T follicular helper cell (primary cell): Measurements from ENCODE around the gene FOXP4.

Experiments
- DNase-seq: peaks from one replicate; pipeline ENCODE4 v3.0.0-alpha.2; 2020; ENCODE audit warnings: low read depth

Gene FOXP4

GRCh38 chr6:41519745-41520699, 26.2 kb upstream of the FOXP4 start:
- no peak for DNase-seq

- no peak for DNase-seq
These were observed 23.2 kb upstream of the FOXP4 start for GRCh38 chr6:41522780-41523548.

GRCh38 chr6:41523915-41524633, 22.1 kb upstream of the FOXP4 start:
- no peak for DNase-seq

- no peak for DNase-seq
These were observed 21.6 kb upstream of the FOXP4 start for GRCh38 chr6:41524634-41525011.

- DNase-seq = no peak
These were observed 18.3 kb upstream of the FOXP4 start for GRCh38 chr6:41527721-41528408.

- DNase-seq = no peak
These were observed 17.7 kb upstream of the FOXP4 start for GRCh38 chr6:41528409-41528963.

- DNase-seq = no peak
These were observed 17.1 kb upstream of the FOXP4 start for GRCh38 chr6:41529049-41529448.

- no peak for DNase-seq
These were observed 16.2 kb upstream of the FOXP4 start for GRCh38 chr6:41529970-41530369.

GRCh38 chr6:41530476-41530875, 15.7 kb upstream of the FOXP4 start:
- DNase-seq = no peak

- DNase-seq = no peak
These were observed 15.2 kb upstream of the FOXP4 start for GRCh38 chr6:41531016-41531415.

- DNase-seq = no peak
These were observed 14.3 kb upstream of the FOXP4 start for GRCh38 chr6:41531591-41532582.

GRCh38 chr6:41535766-41536165, 10.4 kb upstream of the FOXP4 start:
- DNase-seq = no peak

- no peak for DNase-seq
These were observed 9.1 kb upstream of the FOXP4 start for GRCh38 chr6:41536795-41537758.

- DNase-seq = no peak
These were observed 7.5 kb upstream of the FOXP4 start for GRCh38 chr6:41538556-41539182.

GRCh38 chr6:41539204-41539603, 7.0 kb upstream of the FOXP4 start:
- no peak for DNase-seq

- DNase-seq = no peak
These were observed 4.8 kb upstream of the FOXP4 start for GRCh38 chr6:41541364-41541763.

- DNase-seq = no peak
These were observed 3.1 kb upstream of the FOXP4 start for GRCh38 chr6:41543087-41543486.

- DNase-seq = no peak
These were observed 906 bp upstream of the FOXP4 start for GRCh38 chr6:41545247-41545702.
